Tracheal epithelial cell (primary cell): ENCODE measurements around the gene INSC. TPM values are rescaled to one million over a fixed set of nuclear protein-coding genes. Genes with fewer than 3 reads are reported as not detected.

ENCODE experiments used
- total RNA-seq: library from RNA; depleted of rRNA; stranded (reverse); fragments of >200 nt; gene quantifications from 2 replicates; pipeline ENCODE4 v1.2.1, GENCODE V29; 2014

Gene INSC, protein sequence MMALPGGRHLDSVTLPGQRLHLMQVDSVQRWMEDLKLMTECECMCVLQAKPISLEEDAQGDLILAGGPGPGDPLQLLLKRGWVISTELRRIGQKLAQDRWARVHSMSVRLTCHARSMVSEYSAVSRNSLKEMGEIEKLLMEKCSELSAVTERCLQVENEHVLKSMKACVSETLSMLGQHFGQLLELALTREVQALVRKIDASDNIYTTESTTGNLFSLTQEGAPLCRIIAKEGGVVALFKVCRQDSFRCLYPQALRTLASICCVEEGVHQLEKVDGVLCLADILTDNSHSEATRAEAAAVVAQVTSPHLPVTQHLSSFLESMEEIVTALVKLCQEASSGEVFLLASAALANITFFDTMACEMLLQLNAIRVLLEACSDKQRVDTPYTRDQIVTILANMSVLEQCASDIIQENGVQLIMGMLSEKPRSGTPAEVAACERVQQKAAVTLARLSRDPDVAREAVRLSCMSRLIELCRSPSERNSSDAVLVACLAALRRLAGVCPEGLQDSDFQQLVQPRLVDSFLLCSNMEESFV
- total RNA-seq, result 0.72 and 1.1 TPM in 2 replicates

DNA sequence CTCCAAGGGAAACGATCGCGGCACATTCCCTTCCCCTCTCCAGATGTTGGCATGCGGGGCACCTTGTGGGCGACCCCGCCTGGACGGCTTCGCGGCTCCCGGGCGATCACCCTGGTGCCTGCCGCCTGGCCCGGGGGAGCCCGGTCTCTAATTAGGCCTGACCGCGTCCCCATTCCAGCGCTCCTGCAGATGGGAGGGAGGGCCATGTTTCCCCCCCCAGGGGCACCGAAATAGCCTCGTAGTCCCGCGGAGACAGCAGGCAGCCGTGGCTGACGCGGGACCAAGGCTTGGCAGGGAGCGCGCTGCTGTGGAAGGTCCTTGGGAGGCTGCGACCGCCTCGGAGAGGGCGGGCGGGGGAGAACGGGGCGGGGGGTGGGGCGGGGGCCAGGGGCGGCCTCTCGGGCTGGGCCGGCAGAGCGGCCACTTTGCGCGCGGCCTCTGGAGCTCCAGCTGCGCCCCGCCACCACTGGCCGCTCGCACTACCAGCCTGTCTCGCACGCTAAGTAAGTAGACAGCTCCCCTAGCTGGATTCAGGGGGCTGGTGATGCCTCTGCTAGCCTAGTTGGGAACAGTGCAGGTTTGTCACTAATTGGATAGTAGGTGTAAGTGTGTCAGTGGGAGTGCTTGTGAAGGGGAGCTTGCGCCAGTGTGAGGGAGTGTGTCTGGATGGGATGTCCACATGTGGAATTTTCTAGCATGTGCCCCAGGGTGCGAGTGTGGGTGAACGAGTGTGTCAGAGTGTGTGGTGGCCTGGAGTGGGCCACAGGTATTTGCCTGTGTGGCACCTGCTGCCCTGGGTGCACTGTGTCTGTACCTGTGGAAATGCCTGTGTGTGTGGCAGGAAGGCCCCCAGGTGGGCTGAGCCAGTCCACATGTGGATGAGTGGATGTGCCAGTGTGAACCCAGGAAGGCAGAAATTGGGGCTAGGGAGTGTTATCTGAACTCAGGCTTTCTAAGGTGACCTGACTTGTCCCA lies at the start of gene INSC:
TSS of gene INSC (plus strand) at position 423 of the 975 bp plus-strand sequence. CDS start 34,252 bp downstream, outside the sequence.

DNA sequence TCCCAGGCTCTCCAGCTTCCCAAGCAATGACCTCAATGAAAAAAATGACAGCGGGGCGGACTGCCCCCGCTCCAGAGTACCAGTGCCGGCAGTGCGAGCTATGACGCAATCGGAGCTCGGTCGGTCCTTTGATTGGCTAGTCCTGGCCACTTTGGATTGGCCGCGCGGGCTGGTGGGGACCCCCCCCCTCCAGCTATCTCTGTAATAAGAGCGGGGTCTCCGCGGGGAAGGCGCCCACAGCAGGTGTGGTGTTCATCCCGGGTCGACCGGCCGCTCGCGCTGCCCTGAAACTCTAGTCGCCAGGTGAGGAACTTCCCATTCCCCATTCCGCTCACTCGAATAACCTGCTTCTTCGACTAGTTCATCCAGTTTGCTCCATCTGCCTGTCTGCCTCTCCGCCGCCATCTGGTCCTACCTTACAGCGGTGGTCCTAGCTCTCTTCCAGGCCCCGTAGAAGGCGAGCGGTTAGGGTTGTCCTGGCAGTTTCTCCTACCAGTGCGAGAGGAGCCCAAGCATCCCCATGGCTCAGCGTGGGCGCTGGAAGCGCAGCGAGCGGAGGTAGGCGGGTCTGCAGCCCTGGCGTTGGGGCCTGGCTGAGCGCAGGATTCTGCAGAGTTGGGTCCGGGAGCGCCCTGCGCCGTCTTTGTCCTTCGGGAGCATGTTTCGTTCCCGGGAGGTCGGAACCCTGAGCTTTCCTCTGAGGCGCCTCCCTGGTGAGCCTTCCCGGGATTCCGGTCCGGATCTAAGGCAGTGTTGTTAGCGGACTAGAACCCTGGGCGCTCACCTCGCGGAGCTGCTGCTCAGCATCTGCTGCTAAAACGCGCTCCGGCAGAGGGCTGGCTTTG lies 41.1 kb upstream of the INSC start, which contains the start of gene CALCB:
TSS of gene CALCB (plus strand) at position 233 of the 845 bp plus-strand sequence. CDS start 1,126 bp downstream, outside the sequence.

Other genes with a start within 250 kb of the INSC start
- 11.3 and 35.4 TPM in 2 replicates for gene CYP2R1, start 222.7 kb upstream of the INSC start, total RNA-seq
- not detected in 2 replicates for gene CALCA, start 142.6 kb upstream of the INSC start, total RNA-seq
- 0.24 TPM in 1 of 2 replicates, not detected in the other for gene CALCB, start 41.3 kb upstream of the INSC start, total RNA-seq